Measurements from ENCODE around the gene FAM111A. TPM values are rescaled to one million over a fixed set of nuclear protein-coding genes. Genes with fewer than 3 reads are reported as not detected.

FAM111A gene
- total and polyA plus RNA-seq, 9 of the 15 experiments (the other 6 are each of a cell fraction or from before 2014, with no cell fraction given), result 14.8 to 30.6 (median 20.1) TPM

GRCh38 chr11:59184691-59185339 lies 42.2 kb downstream of the FAM111A start:
- H3K4me2 ChIP-seq (ENCODE audit: insufficient read depth, low read length), result no peak overlapping the region
- H3K27me3 ChIP-seq (ENCODE audit: control insufficient read depth in 2 of 2, insufficient read depth in 2 of 2, low read length in 2 of 2), result peaks cover 0 to 40% of the 10 kb centered on the region in 2 experiments; a peak in 4 of 5 replicates
- in situ Hi-C loops (cut with MboI) (loop anchor here (25.0 kb wide), 1 partner anchor 502 kb away; no protein-coding TSS in a partner anchor), intact Hi-C loops (cut with micrococcal nuclease) (no loop called here)
- H3K4me1 ChIP-seq (replicated peaks in 1 of 2; ENCODE audit: control insufficient read depth in 2 of 2, insufficient read depth in 2 of 2, low read length in 2 of 2), result peaks cover 0 to 6% of the 10 kb centered on the region in 2 experiments; a peak in 1 of 5 replicates
- DNase-seq (ENCODE audit: extremely low read depth in 1 of 4, low spot score in 3 of 4) (no peak), ATAC-seq (no peak), FAIRE-seq (no peak)
- ChIA-PET CTCF (ENCODE audit: low intra/inter-chr PET ratio) (interaction anchor here (1.2 kb wide), 1 partner anchor 13 kb away, joined by 4 read pairs; the partner anchor contains the start of gene DTX4), POLR2A (interaction anchor here (0.6 to 0.7 kb wide), 2 partner anchors 146 to 1155 kb away, joined by 3 read pairs; no protein-coding TSS in a partner anchor)
- BruUV-seq (replicated peaks), result no TSS peak
- WGBS (ENCODE audit: insufficient coverage, low coverage, missing lambda C conversion rate), result 1% methylated on average over 8 of the region's 9 CpGs
- H2AFZ ChIP-seq (ENCODE audit: low read depth, low read length), result no peak overlapping the region
- no peaks in the 10 kb centered on the region for H3K9me3 ChIP-seq (replicated peaks; ENCODE audit: control insufficient read depth, insufficient read depth, low read depth, low read length)
- no peak overlapping the region for H3K9ac ChIP-seq (ENCODE audit: insufficient read depth in 1 of 2, low read depth in 2 of 2, low read length in 2 of 2)
- H3K4me3 ChIP-seq, result no peak overlapping the region
- H3K36me3 ChIP-seq (ENCODE audit: control insufficient read depth, insufficient read depth, low read length), result no peaks in the 10 kb centered on the region
- no peaks in the 10 kb centered on the region for H3K79me2 ChIP-seq (ENCODE audit: control insufficient read depth, insufficient read depth, low read length)
- no peaks in the 10 kb centered on the region for H3K9me1 ChIP-seq (ENCODE audit: control insufficient read depth, insufficient read depth, low read length)
- H4K20me1 ChIP-seq (replicated peaks; ENCODE audit: control insufficient read depth, insufficient read depth, low read length), result no peaks in the 10 kb centered on the region
- H3K27ac ChIP-seq (ENCODE audit: extremely low read depth, low read depth, low read length), result no peak overlapping the region
- TF ChIP-seq KHSRP (IDR thresholded peaks at IDR 0.05) (no peak), ZNF766 (CRISPR knock-in tag; conservative IDR thresholded peaks at IDR 0.05) (no peak), ZNF696 (CRISPR knock-in tag; conservative IDR thresholded peaks at IDR 0.05) (no peak), ZBTB11 (CRISPR knock-in tag; IDR thresholded peaks at IDR 0.05) (no peak), PREB (CRISPR knock-in tag; IDR thresholded peaks at IDR 0.05) (no peak), MAFG (tag; conservative IDR thresholded peaks at IDR 0.05) (no peak), YBX1 (IDR thresholded peaks at IDR 0.05) (no peak), SMARCA4 (IDR thresholded peaks at IDR 0.05) (no peak), GTF2B (IDR thresholded peaks at IDR 0.05; ENCODE audit: extremely low read depth, insufficient read length) (no peak), ZNF133 (CRISPR knock-in tag; IDR thresholded peaks at IDR 0.05) (no peak), THRA (IDR thresholded peaks at IDR 0.05) (no peak), BRF2 (IDR thresholded peaks at IDR 0.05; ENCODE audit: borderline replicate concordance, insufficient read depth, insufficient read length) (no peak), TCF15 (CRISPR knock-in tag; IDR thresholded peaks at IDR 0.05) (no peak)
